Adrenal gland (tissue), 12 donors: ENCODE results near the gene ABCA5. TPM values are rescaled to one million over a fixed set of nuclear protein-coding genes. Genes with fewer than 3 reads are reported as not detected.

ENCODE experiments used
- DNase-seq, 7 donors: peaks; one replicate each; pipeline ENCODE4 v3.0.0-alpha.2; 2019 to 2020
- H3K27ac ChIP-seq, 5 donors: fragments of 200-600 bp; sonication (generic) in 4 of 5; 1 replicate in 3 of 5; 2 replicates in 2 of 5; pipeline versions ENCODE4 v1.5.1 to v1.8.0; 2016 to 2020; ENCODE audit warnings: mild to moderate bottlenecking in 1 of 5
- H3K27me3 ChIP-seq: fragments of 200-600 bp; 2 replicates; pipeline ENCODE4 v1.8.0; 2021
- H3K36me3 ChIP-seq, 2 donors: fragments of 200-600 bp; replicated peaks in 1 of 2; 1 replicate in 1 of 2; 2 replicates in 1 of 2; pipeline versions ENCODE4 v1.5.1 to v1.8.0; 2018 to 2022
- H3K4me1 ChIP-seq, 2 donors: fragments of 200-600 bp; replicated peaks in 1 of 2; 1 replicate in 1 of 2; 2 replicates in 1 of 2; pipeline versions ENCODE4 v1.5.1 to v1.8.0; 2018 to 2021
- H3K4me3 ChIP-seq, 4 donors: fragments of 200-600 bp; sonication (generic) in 3 of 4; one replicate each; pipeline ENCODE4 v1.5.1; 2016 to 2018
- H3K9me3 ChIP-seq, 3 donors: fragments of 200-600 bp; sonication (generic) in 1 of 3; replicated peaks in 1 of 3; 1 replicate in 2 of 3; 2 replicates in 1 of 3; pipeline versions ENCODE4 v1.5.1 to v1.8.0; 2016 to 2021
- POLR2A ChIP-seq, 2 donors: fragments of 450-650 bp; IDR thresholded peaks; one replicate each; pipeline ENCODE4 v1.6.1; 2017; ENCODE audit warnings: antibody characterized with exemption in 2 of 2, mild to moderate bottlenecking in 2 of 2, moderate library complexity in 1 of 2
- WGBS, 4 donors: extraction: QIAGEN DNeasy Blood & Tissue Kit in 2 of 4; methylation state at CpG; one replicate each; pipeline versions ENCODE4 v1.1.5 to v1.1.7; 2013 to 2017; 5-methylcytosine and 5-hydroxymethylcytosine counted together
- intact Hi-C, 2 donors: fragments of 100-400 bp; cut with DNase I; formaldehyde crosslinking; loops; one replicate each; pipeline versions ENCODE4 v1.14.1 to v1.15.0; 2022 to 2023
- polyA plus RNA-seq, 3 donors: library from polyadenylated mRNA; stranded (reverse); fragments of 200-250 nt in 2 of 3; fragments of 350-450 nt in 1 of 3; fragmentation: Illumina TruSeq in 1 of 3; extraction: RNeasy Lipid Tissue Mini Kit (QIAGEN cat#74804) in 1 of 3; gene quantifications; one replicate each; pipeline ENCODE4 v1.2.3, GENCODE V29; 2013 to 2014
- total RNA-seq, 9 donors: library from RNA; depleted of rRNA in 4 of 9; stranded (reverse); fragments of >200 nt in 4 of 9; fragments of 120-200 nt in 1 of 9; fragmentation: NEBNext Ultra II Directional in 1 of 9; extraction: Animal tissue kit (Norgen Biotek cat#: 25700) in 1 of 9; gene quantifications; one replicate each; pipeline versions ENCODE4 v1.1.0 to v1.2.4, GENCODE V29; 2013 to 2023
- TF ChIP-seq, protein P1 (sequence below), 6 experiments: fragments of 450-650 bp in 4 of 6; fragments of 200-600 bp in 2 of 6; sonication (generic) in 1 of 6; IDR thresholded peaks; 1 replicate in 5 of 6; 2 replicates in 1 of 6; pipeline versions ENCODE4 v1.5.1 to v1.8.0; 2016 to 2021; ENCODE audit warnings: antibody characterized with exemption in 6 of 6, mild to moderate bottlenecking in 2 of 6, moderate library complexity in 1 of 6
- donor health status: healthy with polysubstance abuse.
- donor health status: Bipolar disorder and iron deficiency.
- donor health status: DM: yes; HTN: yes; CAD: no.
- donor health status: DM: no; HTN: no; CAD: no.
- donor health status: DM: no; HTN: no; CAD: no.
- donor health status: DM: yes; HTN: yes; CAD: no.

ABCA5 gene
- total and polyA plus RNA-seq, 12 donors, result 21.5 to 142 (median 40.7) TPM

DNA sequence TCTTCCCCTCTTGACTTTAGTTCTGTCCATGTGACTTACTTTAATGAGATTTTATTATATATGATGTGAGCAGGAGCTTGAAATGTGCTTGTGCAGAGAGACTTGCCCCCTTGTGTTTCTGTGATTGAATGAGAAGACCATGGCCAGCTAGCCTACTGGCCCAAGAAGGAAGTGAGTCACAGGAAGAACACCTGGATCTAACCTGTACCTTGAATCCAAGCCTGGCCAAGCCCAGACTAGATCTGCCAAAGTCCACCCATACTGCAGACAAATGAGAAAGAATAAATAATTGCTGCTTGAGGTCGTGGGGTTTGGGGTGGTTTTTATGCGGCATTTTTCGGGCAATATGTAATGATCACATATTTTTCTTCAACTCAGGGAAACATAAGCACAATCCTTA is 107.9 kb downstream of the ABCA5 start:
- Histone ChIP-seq H3K27me3 (no peaks in the 10 kb centered on the region), H3K4me3 (no peak overlapping the region), H3K4me1 (no peaks in the 10 kb centered on the region), H3K36me3 (no peaks in the 10 kb centered on the region), H3K9me3 (no peaks in the 10 kb centered on the region), H3K27ac (no peak overlapping the region)
- DNase-seq, result no peak
- intact Hi-C loops, result no loop called here
- TF ChIP-seq, protein P1, sequence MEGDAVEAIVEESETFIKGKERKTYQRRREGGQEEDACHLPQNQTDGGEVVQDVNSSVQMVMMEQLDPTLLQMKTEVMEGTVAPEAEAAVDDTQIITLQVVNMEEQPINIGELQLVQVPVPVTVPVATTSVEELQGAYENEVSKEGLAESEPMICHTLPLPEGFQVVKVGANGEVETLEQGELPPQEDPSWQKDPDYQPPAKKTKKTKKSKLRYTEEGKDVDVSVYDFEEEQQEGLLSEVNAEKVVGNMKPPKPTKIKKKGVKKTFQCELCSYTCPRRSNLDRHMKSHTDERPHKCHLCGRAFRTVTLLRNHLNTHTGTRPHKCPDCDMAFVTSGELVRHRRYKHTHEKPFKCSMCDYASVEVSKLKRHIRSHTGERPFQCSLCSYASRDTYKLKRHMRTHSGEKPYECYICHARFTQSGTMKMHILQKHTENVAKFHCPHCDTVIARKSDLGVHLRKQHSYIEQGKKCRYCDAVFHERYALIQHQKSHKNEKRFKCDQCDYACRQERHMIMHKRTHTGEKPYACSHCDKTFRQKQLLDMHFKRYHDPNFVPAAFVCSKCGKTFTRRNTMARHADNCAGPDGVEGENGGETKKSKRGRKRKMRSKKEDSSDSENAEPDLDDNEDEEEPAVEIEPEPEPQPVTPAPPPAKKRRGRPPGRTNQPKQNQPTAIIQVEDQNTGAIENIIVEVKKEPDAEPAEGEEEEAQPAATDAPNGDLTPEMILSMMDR (IDR thresholded peaks at IDR 0.05), result no peak
- TF ChIP-seq POLR2A (IDR thresholded peaks at IDR 0.05), result no peak
- WGBS, 4 donors, result 84 to 92% (median 91%) methylated on average over 3 of the region's 3 CpGs

DNA sequence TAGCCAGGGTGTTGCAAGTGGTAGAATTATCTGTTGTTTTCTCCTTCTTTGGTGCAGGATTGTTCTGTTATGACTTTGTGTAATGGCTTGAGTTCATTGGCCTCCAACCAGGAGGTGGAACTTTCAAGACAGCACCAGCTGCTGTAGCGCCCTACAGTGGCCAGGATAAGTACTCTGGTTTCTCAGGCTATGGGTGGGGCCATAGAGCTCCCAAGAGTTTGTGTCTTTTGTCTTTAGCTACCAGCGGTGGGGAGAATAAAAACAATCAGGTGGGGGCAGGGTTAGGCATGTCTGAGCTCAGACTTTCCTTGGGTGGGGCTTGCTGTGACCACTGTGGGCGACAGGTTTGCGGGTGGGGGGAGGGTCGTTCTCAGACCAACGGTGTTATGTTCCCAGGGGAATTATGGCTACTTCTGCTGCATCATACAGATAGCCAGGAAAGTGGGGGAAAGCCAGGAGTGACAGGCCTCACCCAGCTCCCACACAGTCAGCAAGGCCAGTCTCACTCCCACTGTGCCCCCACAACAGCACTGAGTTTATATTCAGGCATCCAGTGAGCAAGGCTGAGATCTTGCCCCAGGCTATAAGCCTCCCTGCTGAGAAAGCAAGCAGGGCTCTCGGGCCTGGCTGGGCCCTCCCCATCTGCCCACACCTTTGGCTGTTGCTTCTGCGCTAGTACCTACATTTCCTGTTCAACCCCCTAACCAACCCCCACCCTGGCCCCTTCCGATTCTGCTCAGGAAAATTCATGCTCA is 113.7 kb downstream of the ABCA5 start:
- no peak for DNase-seq
- intact Hi-C loops, result no loop called here
- 93 to 96% (median 96%) methylated on average over 5 to 9 of the region's 9 CpGs for WGBS, 4 donors
- no peaks in the 10 kb centered on the region for H3K9me3 ChIP-seq
- H3K4me1 ChIP-seq, result no peaks in the 10 kb centered on the region
- no peaks in the 10 kb centered on the region for H3K36me3 ChIP-seq
- H3K27me3 ChIP-seq, result no peaks in the 10 kb centered on the region
- no peak overlapping the region for H3K4me3 ChIP-seq
- H3K27ac ChIP-seq, result no peak overlapping the region
- no peak for TF ChIP-seq POLR2A (IDR thresholded peaks at IDR 0.05)
- TF ChIP-seq, protein P1 (IDR thresholded peaks at IDR 0.05), result no peak

DNA sequence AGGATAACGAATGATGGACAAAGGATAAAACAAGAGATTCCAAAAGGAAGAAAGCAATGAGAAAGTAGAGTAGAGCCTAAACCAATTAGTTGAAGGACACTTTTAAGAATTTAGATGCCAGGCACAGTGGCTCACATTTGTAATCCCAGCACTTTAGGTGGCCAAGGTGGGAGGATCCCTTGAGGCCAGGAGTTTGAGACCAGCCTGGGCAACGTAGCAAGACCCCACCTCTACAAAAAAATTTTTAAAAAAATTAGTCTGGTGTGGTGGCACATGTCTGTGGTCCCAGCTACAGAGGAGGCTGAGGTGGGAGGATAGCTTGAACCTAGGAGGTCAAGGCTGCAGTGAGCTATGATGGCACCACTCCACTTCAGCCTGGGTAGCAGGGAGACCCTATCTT is 118.3 kb downstream of the ABCA5 start:
- intact Hi-C loops, result no loop called here
- H3K9me3 ChIP-seq, result no peaks in the 10 kb centered on the region
- no peaks in the 10 kb centered on the region for H3K4me1 ChIP-seq
- no peak for TF ChIP-seq POLR2A (IDR thresholded peaks at IDR 0.05)
- TF ChIP-seq, protein P1 (IDR thresholded peaks at IDR 0.05), result no peak
- no peak for DNase-seq
- no peaks in the 10 kb centered on the region for H3K36me3 ChIP-seq
- 85 to 94% (median 90%) methylated on average over 2 of the region's 2 CpGs for WGBS, 4 donors
- H3K4me3 ChIP-seq, result no peak overlapping the region
- H3K27me3 ChIP-seq, result no peaks in the 10 kb centered on the region
- no peak overlapping the region for H3K27ac ChIP-seq

DNA sequence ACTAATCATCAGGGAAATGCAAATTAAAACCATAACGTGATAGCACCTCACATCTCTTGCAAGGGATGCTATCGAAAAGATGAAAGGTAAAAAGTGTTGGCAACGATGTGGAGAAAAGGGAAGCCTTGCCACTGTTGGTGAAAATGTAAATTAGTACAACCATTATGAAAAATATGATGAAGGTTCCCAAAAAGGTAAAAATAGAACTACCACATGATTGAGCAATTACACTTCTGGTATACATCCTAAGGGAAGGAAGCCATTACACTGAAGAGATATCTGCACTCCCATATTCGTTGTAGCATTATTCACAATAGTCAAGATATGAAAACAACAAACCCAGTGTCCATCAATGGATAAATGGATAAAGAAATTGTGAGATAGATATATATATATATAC is 119.8 kb downstream of the ABCA5 start:
- H3K4me1 ChIP-seq, result no peaks in the 10 kb centered on the region
- 80 to 85% (median 81%) methylated on average over 4 of the region's 4 CpGs for WGBS, 4 donors
- no peak overlapping the region for H3K4me3 ChIP-seq
- intact Hi-C loops, result no loop called here
- H3K36me3 ChIP-seq, result no peaks in the 10 kb centered on the region
- TF ChIP-seq, protein P1 (IDR thresholded peaks at IDR 0.05), result no peak
- no peak for TF ChIP-seq POLR2A (IDR thresholded peaks at IDR 0.05)
- H3K27ac ChIP-seq, result no peak overlapping the region
- no peak for DNase-seq
- H3K9me3 ChIP-seq, result no peaks in the 10 kb centered on the region
- H3K27me3 ChIP-seq, result no peaks in the 10 kb centered on the region
